Mesenchymal stem cell (in vitro differentiated cells and primary cell): ENCODE measurements around the gene DOCK2.
A peak's percentile ranks its signal among the peaks of the same experiment; 100 is the strongest.

Experiments used
- DNase-seq: peaks from one replicate; pipeline ENCODE4 v3.0.0-alpha.2; 2013
- H2AFZ ChIP-seq: one replicate; pipeline ENCODE4 v1.6.1; 2013; ENCODE audit warnings: low read depth, mild to moderate bottlenecking, control low read depth, inconsistent platforms, low read length, moderate library complexity
- H2AK5ac ChIP-seq: 2 replicates; pipeline ENCODE4 v1.6.1; 2013; ENCODE audit warnings: low read length, moderate library complexity, mild to moderate bottlenecking, inconsistent platforms; ENCODE audit not compliant: severe bottlenecking
- H2BK120ac ChIP-seq: one replicate; pipeline ENCODE4 v1.6.1; 2013; ENCODE audit warnings: low read depth, mild to moderate bottlenecking, inconsistent platforms, low read length, moderate library complexity
- H2BK12ac ChIP-seq, 2 experiments: one replicate each; pipeline ENCODE4 v1.6.1; 2013; ENCODE audit warnings: inconsistent platforms in 2 of 2, low read length in 2 of 2, mild to moderate bottlenecking in 2 of 2, moderate library complexity in 2 of 2, control low read depth in 1 of 2
- H2BK15ac ChIP-seq: one replicate; pipeline ENCODE4 v1.6.1; 2013; ENCODE audit warnings: mild to moderate bottlenecking, low read depth, inconsistent platforms; ENCODE audit not compliant: poor library complexity, severe bottlenecking
- H2BK5ac ChIP-seq: 2 replicates; pipeline ENCODE4 v1.6.1; 2013; ENCODE audit warnings: low read depth, mild to moderate bottlenecking, low read length, control low read depth, inconsistent platforms; ENCODE audit not compliant: poor library complexity, severe bottlenecking
- H3K14ac ChIP-seq, 2 experiments: one replicate each; pipeline ENCODE4 v1.6.1; 2013; ENCODE audit warnings: inconsistent platforms in 2 of 2, low read length in 2 of 2, control low read depth in 1 of 2, mild to moderate bottlenecking in 1 of 2, moderate library complexity in 1 of 2
- H3K18ac ChIP-seq, 2 experiments: one replicate each; pipeline ENCODE4 v1.6.1; 2013; ENCODE audit warnings: inconsistent platforms in 2 of 2, low read length in 2 of 2, control low read depth in 1 of 2, low read depth in 1 of 2, mild to moderate bottlenecking in 1 of 2
- H3K23ac ChIP-seq, 2 experiments: one replicate each; pipeline ENCODE4 v1.6.1; 2013; ENCODE audit warnings: inconsistent platforms in 2 of 2, low read length in 2 of 2, mild to moderate bottlenecking in 2 of 2, moderate library complexity in 2 of 2, control low read depth in 1 of 2
- H3K27ac ChIP-seq: 2 replicates; pipeline ENCODE4 v1.5.1; 2013; ENCODE audit warnings: mild to moderate bottlenecking, moderate library complexity, low read length, control low read depth, inconsistent platforms; ENCODE audit not compliant: poor library complexity, severe bottlenecking
- H3K27me3 ChIP-seq, 2 experiments: 2 replicates each; pipeline versions ENCODE4 v1.6.1 to v1.7.0; 2013; ENCODE audit warnings: low read length in 2 of 2, mild to moderate bottlenecking in 2 of 2, moderate library complexity in 2 of 2, control low read depth in 1 of 2, inconsistent platforms in 1 of 2; ENCODE audit not compliant: control insufficient read depth in 1 of 2, insufficient read depth in 1 of 2
- H3K36me3 ChIP-seq, 2 experiments: 2 replicates each; pipeline versions ENCODE4 v1.6.1 to v1.7.0; 2013; ENCODE audit warnings: low read length in 2 of 2, control low read depth in 1 of 2, inconsistent platforms in 1 of 2, low read depth in 1 of 2, mild to moderate bottlenecking in 1 of 2; ENCODE audit not compliant: insufficient read depth in 2 of 2, control insufficient read depth in 1 of 2
- H3K4ac ChIP-seq, 2 experiments: one replicate each; pipeline ENCODE4 v1.6.1; 2013; ENCODE audit warnings: inconsistent platforms in 2 of 2, low read length in 2 of 2, mild to moderate bottlenecking in 2 of 2, moderate library complexity in 2 of 2, control low read depth in 1 of 2, low read depth in 1 of 2
- H3K4me1 ChIP-seq: 2 replicates; pipeline ENCODE4 v1.6.1; 2013; ENCODE audit warnings: low read depth, low read length, control low read depth; ENCODE audit not compliant: control insufficient read depth, insufficient read depth
- H3K4me2 ChIP-seq: 2 replicates; pipeline ENCODE4 v1.6.1; 2013; ENCODE audit warnings: low read length, mild to moderate bottlenecking, inconsistent platforms; ENCODE audit not compliant: poor library complexity, severe bottlenecking
- H3K4me3 ChIP-seq, 2 experiments: 2 replicates each; pipeline versions ENCODE4 v1.5.1 to v1.7.0; 2013; ENCODE audit warnings: low read length in 2 of 2, mild to moderate bottlenecking in 2 of 2, control low read depth in 1 of 2, low read depth in 1 of 2; ENCODE audit not compliant: insufficient read depth in 1 of 2
- H3K79me1 ChIP-seq: replicated peaks from 2 replicates; pipeline ENCODE4 v1.6.1; 2013; ENCODE audit warnings: mild to moderate bottlenecking, control low read depth, low read length, inconsistent platforms; ENCODE audit not compliant: poor library complexity, severe bottlenecking
- H3K9ac ChIP-seq: 2 replicates; pipeline ENCODE4 v1.7.0; 2013; ENCODE audit warnings: mild to moderate bottlenecking, low read length, moderate library complexity
- H3K9me3 ChIP-seq: 2 replicates; pipeline ENCODE4 v1.7.0; 2013; ENCODE audit warnings: mild to moderate bottlenecking, low read length; ENCODE audit not compliant: control insufficient read depth
- H4K8ac ChIP-seq: one replicate; pipeline ENCODE4 v1.6.1; 2013; ENCODE audit warnings: inconsistent platforms, mild to moderate bottlenecking, low read length, moderate library complexity
- H4K91ac ChIP-seq: one replicate; pipeline ENCODE4 v1.6.1; 2013; ENCODE audit warnings: mild to moderate bottlenecking, low read length, inconsistent platforms
- WGBS: methylation state at CpG from one replicate; pipeline ENCODE4 v1.1.7; 2013; ENCODE audit warnings: mixed read lengths; 5-methylcytosine and 5-hydroxymethylcytosine counted together

Gene DOCK2

GRCh38 chr5:169706071-169706470 is 69.0 kb downstream of the DOCK2 start:
- peaks cover 25% of the 10 kb centered on the region for H3K4me1 ChIP-seq
- H2BK120ac ChIP-seq: peak overlapping the region; percentile 4
- no peak overlapping the region for H3K23ac ChIP-seq
- peaks cover 1% of the 10 kb centered on the region for H3K79me1 ChIP-seq
- H4K91ac ChIP-seq: no peak overlapping the region
- no peak overlapping the region for H2BK5ac ChIP-seq
- no peak overlapping the region for H2BK15ac ChIP-seq
- H3K4me3 ChIP-seq: no peak overlapping the region
- H2BK12ac ChIP-seq: peak overlapping the region; percentile 34 to 60
- H3K14ac ChIP-seq: no peak overlapping the region
- peak overlapping the region; percentile 12 for H2AK5ac ChIP-seq
- H2AFZ ChIP-seq: no peak overlapping the region
- peak; percentile 52 for DNase-seq
- H3K9ac ChIP-seq: no peak overlapping the region
- H3K4me2 ChIP-seq: no peak overlapping the region
- no CpG with 5 or more reads among the region's 1 CpG for WGBS
- H3K27me3 ChIP-seq: no peaks in the 10 kb centered on the region
- no peak overlapping the region for H3K27ac ChIP-seq
- no peak overlapping the region for H4K8ac ChIP-seq
- H3K4ac ChIP-seq: peak overlapping the region in 1 of 2 experiments; percentile 29
- no peaks in the 10 kb centered on the region for H3K9me3 ChIP-seq
- peak overlapping the region in 1 of 2 experiments; percentile 68 for H3K18ac ChIP-seq
- H3K36me3 ChIP-seq: no peaks in the 10 kb centered on the region

DNA sequence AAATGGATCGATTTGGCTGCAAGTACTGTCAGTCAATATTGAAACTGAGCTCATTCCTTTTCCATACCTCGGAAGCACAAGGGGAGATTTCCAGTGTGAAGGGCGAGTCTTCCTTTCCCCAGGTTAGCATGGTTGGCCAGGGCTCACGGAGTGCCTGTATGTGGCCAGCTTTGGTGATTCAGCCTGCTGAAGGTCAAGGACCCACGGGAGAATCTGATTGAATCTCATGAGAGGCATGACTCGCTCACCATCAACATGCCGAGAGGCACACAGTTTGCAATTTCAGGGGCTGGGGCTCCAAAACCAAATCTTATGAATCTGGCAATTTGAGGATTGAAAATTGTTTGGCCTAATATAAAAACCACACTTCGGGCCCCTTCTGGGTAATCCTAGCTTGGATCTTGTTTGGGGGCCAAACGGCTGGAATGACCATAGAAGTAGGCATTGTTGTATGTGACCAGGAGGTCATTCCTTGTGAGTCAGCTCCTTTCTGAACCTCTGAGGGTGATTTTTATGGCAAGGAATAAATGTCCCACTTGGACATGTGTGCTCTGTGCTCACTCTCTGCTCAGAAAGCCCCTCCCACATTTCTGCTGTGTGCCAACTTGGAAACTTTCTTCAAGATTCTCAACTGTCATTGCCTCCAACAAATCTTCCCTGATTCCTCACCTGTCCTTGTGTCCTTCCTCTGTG is 69.8 kb downstream of the DOCK2 start:
- Histone ChIP-seq H4K8ac (peak overlapping the region; percentile 19), H2BK5ac (no peak overlapping the region), H3K14ac (no peak overlapping the region), H2BK15ac (no peak overlapping the region), H3K9ac (peak overlapping the region; percentile 46), H3K79me1 (peaks cover 1% of the 10 kb centered on the region), H3K36me3 (no peaks in the 10 kb centered on the region), H3K4ac (peak overlapping the region; percentile 6 to 57), H3K23ac (peak overlapping the region in 1 of 2 experiments; percentile 14), H2AFZ (no peak overlapping the region), H3K27me3 (no peaks in the 10 kb centered on the region), H4K91ac (peak overlapping the region; percentile 43), H3K27ac (no peak overlapping the region), H3K4me3 (peak overlapping the region in 1 of 2 experiments; percentile 29), H3K18ac (peak overlapping the region in 1 of 2 experiments; percentile 75), H3K4me1 (peaks cover 28% of the 10 kb centered on the region), H3K4me2 (no peak overlapping the region), H3K9me3 (no peaks in the 10 kb centered on the region), H2AK5ac (peak overlapping the region; percentile 16), H2BK12ac (peak overlapping the region; percentile 81 to 85), H2BK120ac (no peak overlapping the region)
- DNase-seq: peak; percentile 78
- 31% methylated on average over 9 of the region's 9 CpGs for WGBS

- WGBS: 100% methylated on average over 3 of the region's 3 CpGs
- Histone ChIP-seq H3K14ac (no peak overlapping the region), H3K4me3 (no peak overlapping the region), H2BK15ac (peak overlapping the region; percentile 84), H3K79me1 (peaks cover 1% of the 10 kb centered on the region), H3K9me3 (no peaks in the 10 kb centered on the region), H4K91ac (peak overlapping the region; percentile 37), H3K27me3 (no peaks in the 10 kb centered on the region), H2BK120ac (peak overlapping the region; percentile 27), H3K4ac (peak overlapping the region in 1 of 2 experiments; percentile 6), H2BK5ac (no peak overlapping the region), H3K23ac (no peak overlapping the region), H2AFZ (no peak overlapping the region), H2BK12ac (peak overlapping the region in 1 of 2 experiments; percentile 85), H3K36me3 (no peaks in the 10 kb centered on the region), H3K4me2 (no peak overlapping the region), H3K27ac (no peak overlapping the region), H3K18ac (peak overlapping the region; percentile 35 to 75), H2AK5ac (no peak overlapping the region), H3K4me1 (peaks cover 28% of the 10 kb centered on the region), H3K9ac (no peak overlapping the region), H4K8ac (peak overlapping the region; percentile 69)
- no peak for DNase-seq
Measured at GRCh38 chr5:169707686-169708085, 70.6 kb downstream of the DOCK2 start.

DNA sequence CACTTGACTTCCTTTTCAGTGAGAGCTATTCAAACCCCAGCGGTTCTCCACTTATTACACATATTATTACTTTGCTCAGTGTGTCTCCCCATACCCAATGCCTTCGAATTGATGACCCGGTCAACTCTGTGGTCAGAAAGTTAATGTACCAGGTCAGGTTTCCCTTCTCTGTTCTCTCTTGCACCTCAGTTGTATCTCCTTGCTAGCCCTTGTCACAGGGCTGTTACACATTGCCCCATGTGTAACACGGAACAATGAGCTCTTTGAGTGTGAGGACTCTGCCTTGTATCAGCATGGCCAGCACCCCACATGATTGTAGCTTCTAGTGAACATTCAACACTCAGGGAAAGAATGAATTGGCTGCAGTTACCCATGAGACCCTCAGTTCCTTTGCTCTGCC is 73.6 kb downstream of the DOCK2 start:
- H3K4me3 ChIP-seq: no peak overlapping the region
- H3K9ac ChIP-seq: no peak overlapping the region
- peak overlapping the region in 1 of 2 experiments; percentile 75 for H3K4ac ChIP-seq
- H2AK5ac ChIP-seq: no peak overlapping the region
- H2BK15ac ChIP-seq: no peak overlapping the region
- H2AFZ ChIP-seq: no peak overlapping the region
- no peak overlapping the region for H4K91ac ChIP-seq
- no peaks in the 10 kb centered on the region for H3K79me1 ChIP-seq
- no peak overlapping the region for H4K8ac ChIP-seq
- H2BK12ac ChIP-seq: no peak overlapping the region
- H3K4me2 ChIP-seq: no peak overlapping the region
- H3K23ac ChIP-seq: no peak overlapping the region
- no peak overlapping the region for H3K18ac ChIP-seq
- peaks cover 21% of the 10 kb centered on the region for H3K4me1 ChIP-seq
- no peak overlapping the region for H3K27ac ChIP-seq
- no peaks in the 10 kb centered on the region for H3K9me3 ChIP-seq
- no peak overlapping the region for H2BK5ac ChIP-seq
- DNase-seq: no peak
- 60% methylated on average over 4 of the region's 4 CpGs for WGBS
- H3K14ac ChIP-seq: no peak overlapping the region
- H2BK120ac ChIP-seq: no peak overlapping the region
- H3K27me3 ChIP-seq: no peaks in the 10 kb centered on the region
- H3K36me3 ChIP-seq: no peaks in the 10 kb centered on the region
